ENCODE measurements around the gene ST3GAL5. TPM values are rescaled to one million over a fixed set of nuclear protein-coding genes. Genes with fewer than 3 reads are reported as not detected.
"Not testable (repeated sequence)": the region's sequence is repeated elsewhere in the genome, so short reads cannot be mapped to it uniquely, and the experiment has no call there.

The ST3GAL5 gene
- polyA plus RNA-seq, 1 of the 3 experiments (the other 2 are of a cell fraction) = 37.6 TPM

DNA sequence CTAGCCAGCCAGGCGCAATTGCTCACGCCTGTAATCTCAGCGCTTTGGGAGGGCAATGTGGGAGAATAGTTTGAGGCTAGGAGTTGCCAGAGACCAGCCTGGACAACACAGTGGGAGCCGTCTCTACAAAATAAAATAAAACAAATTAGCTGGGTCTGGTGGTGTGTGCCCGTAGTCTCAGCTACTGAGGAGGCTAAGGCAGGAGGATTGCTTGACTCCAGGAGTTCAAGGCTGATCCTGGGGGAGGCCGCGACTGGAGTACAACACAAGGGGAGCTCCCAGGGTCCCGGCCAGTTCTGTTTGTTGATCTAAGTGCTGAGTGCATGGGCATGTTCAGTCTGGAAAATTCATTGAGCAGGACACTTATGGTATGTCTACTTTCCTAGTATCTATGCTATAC is 2.6 kb downstream of the ST3GAL5 start:
- Histone ChIP-seq H3K79me2 (ENCODE audit: insufficient read depth) (peaks cover 48% of the 10 kb centered on the region), H3K9ac (no peak overlapping the region), H3K4me3 (ENCODE audit: low read depth in 2 of 2, low read length in 1 of 2) (no peak overlapping the region; a peak in 1 of 4 replicates), H3K27ac (ENCODE audit: low read depth in 2 of 2, low read length in 1 of 2) (peak overlapping the region; percentile 3 to 70; a peak in 2 of 4 replicates), H2AFZ (ENCODE audit: low read depth) (no peak overlapping the region), H3K4me2 (peak overlapping the region; percentile 91; the same call in 1 of the 2 replicates), H3K9me2 (no peaks in the 10 kb centered on the region), H3K27me3 (ENCODE audit: insufficient read depth) (no peaks in the 10 kb centered on the region), H3F3A (replicated peaks; ENCODE audit: insufficient read depth) (peaks cover 22% of the 10 kb centered on the region), H3K9me3 (no peaks in the 10 kb centered on the region), H3K36me3 (replicated peaks in 1 of 2; ENCODE audit: control insufficient read depth in 1 of 2, insufficient read depth in 2 of 2, low read length in 1 of 2) (peaks cover 0 to 13% of the 10 kb centered on the region in 2 experiments), H4K20me1 (ENCODE audit: insufficient read depth) (no peaks in the 10 kb centered on the region; the same call in 1 of the 2 replicates), H3K4me1 (ENCODE audit: control insufficient read depth in 1 of 2, insufficient read depth in 2 of 2, low read depth in 1 of 2, low read length in 1 of 2) (peaks cover 13 to 24% of the 10 kb centered on the region in 2 experiments)
- 85% methylated on average over 8 of the region's 8 CpGs for WGBS (ENCODE audit: low lambda C conversion rate)
- POLR2A ChIA-PET = interaction anchor here (0.9 kb wide), 1 partner anchor 75 kb away, joined by 4 read pairs; no protein-coding TSS in a partner anchor
- TF ChIP-seq, protein P1, sequence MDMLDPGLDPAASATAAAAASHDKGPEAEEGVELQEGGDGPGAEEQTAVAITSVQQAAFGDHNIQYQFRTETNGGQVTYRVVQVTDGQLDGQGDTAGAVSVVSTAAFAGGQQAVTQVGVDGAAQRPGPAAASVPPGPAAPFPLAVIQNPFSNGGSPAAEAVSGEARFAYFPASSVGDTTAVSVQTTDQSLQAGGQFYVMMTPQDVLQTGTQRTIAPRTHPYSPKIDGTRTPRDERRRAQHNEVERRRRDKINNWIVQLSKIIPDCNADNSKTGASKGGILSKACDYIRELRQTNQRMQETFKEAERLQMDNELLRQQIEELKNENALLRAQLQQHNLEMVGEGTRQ (IDR thresholded peaks at IDR 0.05; ENCODE audit: borderline replicate concordance, low read depth, low read length) = no peak
- no peak for TF ChIP-seq FOXM1 (IDR thresholded peaks at IDR 0.05; ENCODE audit: low read depth)
- no peak for TF ChIP-seq RAD21 (IDR thresholded peaks at IDR 0.05; ENCODE audit: low read length)
- TF ChIP-seq TEAD4 (IDR thresholded peaks at IDR 0.05; ENCODE audit: borderline replicate concordance, insufficient read depth) = no peak
- no peak for TF ChIP-seq SIN3A (IDR thresholded peaks at IDR 0.05; ENCODE audit: borderline replicate concordance, low read depth, low read length)
- no peak for TF ChIP-seq EZH2phosphoT487 (IDR thresholded peaks at IDR 0.05; ENCODE audit: borderline replicate concordance, low read depth)
- no peak for TF ChIP-seq MXI1 (IDR thresholded peaks at IDR 0.05; ENCODE audit: low read depth, low read length)
- TF ChIP-seq ELF1 (IDR thresholded peaks at IDR 0.05) = no peak
- no peak for TF ChIP-seq TCF12 (IDR thresholded peaks at IDR 0.05)
- no peak for DNase-seq
- CTCF ChIA-PET = interaction anchor here (0.7 to 6.2 kb wide), 4 partner anchors 59 to 193 kb away, joined by 4 to 120 read pairs (median 7); no protein-coding TSS in a partner anchor

- WGBS (ENCODE audit: low lambda C conversion rate) = no CpG with 5 or more reads among the region's 1 CpG
- H3K4me3 ChIP-seq (ENCODE audit: low read depth in 2 of 2, low read length in 1 of 2); H3F3A ChIP-seq (replicated peaks; ENCODE audit: insufficient read depth); H3K9me2 ChIP-seq; H3K9ac ChIP-seq; POLR2A ChIA-PET; H2AFZ ChIP-seq (ENCODE audit: low read depth); H3K4me2 ChIP-seq; H3K9me3 ChIP-seq; H3K27me3 ChIP-seq (ENCODE audit: insufficient read depth); H3K27ac ChIP-seq (ENCODE audit: low read depth in 2 of 2, low read length in 1 of 2); DNase-seq; H4K20me1 ChIP-seq (ENCODE audit: insufficient read depth): not testable (repeated sequence)
- Histone ChIP-seq H3K79me2 (ENCODE audit: insufficient read depth) (peaks cover 48% of the 10 kb centered on the region), H3K36me3 (replicated peaks in 1 of 2; ENCODE audit: control insufficient read depth in 1 of 2, insufficient read depth in 2 of 2, low read length in 1 of 2) (peaks cover 6 to 21% of the 10 kb centered on the region in 2 experiments), H3K4me1 (ENCODE audit: control insufficient read depth in 1 of 2, insufficient read depth in 2 of 2, low read depth in 1 of 2, low read length in 1 of 2) (peaks cover 0 to 17% of the 10 kb centered on the region in 2 experiments; a peak in 3 of 4 replicates)
- CTCF ChIA-PET = interaction anchor here (0.9 to 1.3 kb wide), 2 partner anchors 54 to 199 kb away, joined by 3 to 4 read pairs; no protein-coding TSS in a partner anchor
These were observed 7.0 kb downstream of the ST3GAL5 start for GRCh38 chr2:85881781-85882180.

- H2AFZ ChIP-seq (ENCODE audit: low read depth); H3K4me2 ChIP-seq; CTCF ChIA-PET; H3K27me3 ChIP-seq (ENCODE audit: insufficient read depth); H3F3A ChIP-seq (replicated peaks; ENCODE audit: insufficient read depth); H3K9me3 ChIP-seq; H3K9me2 ChIP-seq; H3K4me3 ChIP-seq (ENCODE audit: low read depth in 2 of 2, low read length in 1 of 2); H3K27ac ChIP-seq (ENCODE audit: low read depth in 2 of 2, low read length in 1 of 2); DNase-seq; H3K9ac ChIP-seq; H4K20me1 ChIP-seq (ENCODE audit: insufficient read depth); POLR2A ChIA-PET: not testable (repeated sequence)
- WGBS (ENCODE audit: low lambda C conversion rate) = 62% methylated on average over 4 of the region's 4 CpGs
- H3K36me3 ChIP-seq (replicated peaks in 1 of 2; ENCODE audit: control insufficient read depth in 1 of 2, insufficient read depth in 2 of 2, low read length in 1 of 2) = peaks cover 6 to 25% of the 10 kb centered on the region in 2 experiments
- peaks cover 53% of the 10 kb centered on the region for H3K79me2 ChIP-seq (ENCODE audit: insufficient read depth)
- H3K4me1 ChIP-seq (ENCODE audit: control insufficient read depth in 1 of 2, insufficient read depth in 2 of 2, low read depth in 1 of 2, low read length in 1 of 2) = peaks cover 0 to 10% of the 10 kb centered on the region in 2 experiments; a peak in 1 of 4 replicates
These were observed 8.0 kb downstream of the ST3GAL5 start for GRCh38 chr2:85880716-85881328.
